HG03175 (cell line): ENCODE results near the gene DDHD1.
A peak's percentile ranks its signal among the peaks of the same experiment; 100 is the strongest.
"Not testable (repeated sequence)": the region's sequence is repeated elsewhere in the genome, so short reads cannot be mapped to it uniquely, and the experiment has no call there.

Source experiments
- ATAC-seq: cut with Tn5 transposase; IDR thresholded peaks from one replicate; pipeline ENCODE4 v1.9.1; 2021; ENCODE audit warnings: mild to moderate bottlenecking, moderate library complexity; ENCODE audit not compliant: unreplicated experiment

DDHD1 gene

DNA sequence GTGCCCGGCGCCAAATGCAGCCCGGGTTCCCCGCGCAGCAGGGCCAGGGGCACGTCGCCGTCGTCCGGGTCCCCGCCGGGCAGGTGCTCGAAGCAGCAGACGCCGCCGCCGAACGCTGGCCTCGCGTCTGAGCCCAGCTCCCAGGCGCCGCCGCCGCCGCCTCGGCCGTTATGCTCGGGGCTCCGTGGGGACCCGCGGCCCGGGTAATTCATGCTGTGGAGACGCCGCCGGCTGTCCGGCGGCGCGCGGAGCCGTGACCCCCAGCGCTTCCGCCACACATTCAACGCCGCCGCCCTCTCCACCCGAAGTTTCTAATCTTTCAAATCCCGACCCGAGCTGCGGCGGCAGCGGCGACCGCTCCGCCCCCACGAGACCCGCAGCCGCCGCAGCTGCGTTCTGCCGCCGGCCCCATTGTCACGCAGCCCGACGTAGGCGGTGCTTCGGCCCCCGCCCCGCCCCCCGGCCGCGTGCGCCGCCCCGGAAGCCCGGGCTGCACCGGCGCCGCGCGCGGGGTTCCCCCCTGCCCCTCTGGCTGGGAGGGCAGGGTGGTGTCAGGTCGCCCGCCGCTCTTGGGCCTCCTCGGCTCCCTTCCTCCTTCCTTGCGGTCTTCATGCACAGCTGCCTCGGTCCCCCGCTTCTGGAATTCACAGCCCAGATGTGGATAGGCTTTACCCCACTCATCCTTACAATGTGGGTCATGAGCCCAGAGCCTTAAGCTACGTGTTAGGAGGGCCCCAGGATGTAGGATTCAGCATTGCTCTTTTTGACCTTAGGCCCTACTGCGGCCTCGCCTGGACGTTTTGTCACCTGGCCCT, at the start of gene DDHD1:
DDHD1 (minus strand) TSS at position 437 of the 815 bp plus-strand sequence; CDS start at position 212, 225 bp downstream.
- peak; percentile 66 for ATAC-seq

DNA sequence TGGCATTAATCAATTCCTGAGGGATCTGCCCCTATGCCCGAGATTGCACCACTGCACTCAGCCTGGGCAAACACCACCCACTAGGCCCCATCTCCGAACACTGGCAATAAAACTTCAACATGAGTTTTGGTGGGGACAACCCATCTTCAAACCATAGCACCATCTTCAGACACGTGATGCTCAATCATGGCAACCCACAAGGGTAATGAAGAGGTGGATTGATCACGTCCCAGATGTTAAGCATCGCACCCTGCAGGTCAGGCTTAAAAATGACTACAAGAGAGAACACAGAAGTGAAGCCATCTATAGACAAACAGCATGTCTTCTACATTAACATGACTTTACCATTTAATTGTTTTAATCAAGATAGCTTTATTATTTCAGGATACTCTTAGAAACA, 42.8 kb upstream of the DDHD1 start:
- ATAC-seq: no peak

DNA sequence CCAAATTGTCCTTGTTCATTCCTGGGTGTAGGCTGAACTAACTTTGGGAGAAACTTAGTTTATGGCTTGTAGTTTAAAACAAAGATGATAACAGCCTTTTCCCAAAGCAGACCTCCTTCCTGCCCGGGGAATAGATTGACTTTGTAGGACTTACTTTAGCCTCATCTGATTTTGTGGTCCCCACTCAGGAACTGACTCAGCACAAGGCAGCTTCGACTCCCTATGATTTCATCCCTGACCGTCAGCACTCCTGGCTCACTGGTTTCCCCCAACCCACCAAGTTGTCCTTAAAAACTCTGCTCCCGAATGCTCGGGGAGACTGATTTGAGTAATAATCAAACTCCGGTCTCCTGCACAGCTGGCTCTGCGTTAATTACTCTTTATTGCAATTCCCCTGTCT, 40.1 kb upstream of the DDHD1 start:
- no peak for ATAC-seq

DNA sequence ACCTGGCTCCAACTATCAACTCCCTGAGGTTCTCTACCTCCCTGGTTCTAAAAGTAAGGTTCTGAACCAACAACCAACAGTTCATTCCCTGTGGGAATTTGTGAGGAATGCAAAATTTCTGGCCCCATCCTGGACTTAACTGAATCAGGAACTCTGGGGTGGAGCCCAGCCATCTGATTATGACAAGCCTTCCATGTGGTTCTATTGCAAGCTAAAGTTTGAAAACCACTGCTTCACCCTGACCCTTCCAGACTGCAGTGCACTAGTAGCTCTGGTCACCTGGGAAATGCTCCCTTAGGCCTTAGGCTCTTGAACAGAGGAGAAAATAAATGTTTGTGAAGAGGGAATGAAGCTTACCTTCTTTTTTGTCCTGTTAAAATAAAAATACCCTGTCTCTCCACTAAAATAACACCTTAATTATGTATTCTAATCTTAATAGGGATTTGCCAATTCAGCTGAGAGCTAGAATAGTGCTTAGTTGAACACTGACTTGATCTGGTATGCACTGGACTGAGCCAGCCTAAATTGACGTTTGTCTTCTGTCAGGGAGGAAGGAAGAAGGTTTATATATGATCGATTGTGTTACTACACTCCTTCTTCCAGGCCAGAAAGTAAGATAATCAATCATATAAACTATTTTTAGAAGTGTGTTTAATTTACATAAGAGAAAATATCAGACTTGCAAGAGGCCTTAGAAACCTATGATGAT, 39.1 kb upstream of the DDHD1 start:
- no peak for ATAC-seq

DNA sequence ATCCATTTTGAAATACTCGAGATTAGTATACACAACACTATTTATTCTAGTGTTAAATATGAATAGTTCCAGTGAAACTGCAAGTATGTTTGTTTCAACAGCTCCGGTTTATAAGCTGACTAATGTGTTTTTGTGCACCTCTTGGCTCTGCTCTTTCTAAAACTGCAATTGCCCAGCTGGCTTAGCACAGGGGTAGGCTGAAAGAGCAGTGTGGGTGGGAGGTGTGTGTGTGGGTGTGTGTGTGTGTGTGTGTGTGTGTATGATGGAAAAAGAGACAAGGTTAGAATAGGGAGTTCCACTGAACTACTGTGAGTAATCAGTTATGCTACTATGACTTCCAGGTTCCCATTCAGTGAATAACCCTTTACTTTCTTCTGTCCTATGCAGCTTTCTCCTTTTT, 37.8 kb upstream of the DDHD1 start:
- no peak for ATAC-seq

DNA sequence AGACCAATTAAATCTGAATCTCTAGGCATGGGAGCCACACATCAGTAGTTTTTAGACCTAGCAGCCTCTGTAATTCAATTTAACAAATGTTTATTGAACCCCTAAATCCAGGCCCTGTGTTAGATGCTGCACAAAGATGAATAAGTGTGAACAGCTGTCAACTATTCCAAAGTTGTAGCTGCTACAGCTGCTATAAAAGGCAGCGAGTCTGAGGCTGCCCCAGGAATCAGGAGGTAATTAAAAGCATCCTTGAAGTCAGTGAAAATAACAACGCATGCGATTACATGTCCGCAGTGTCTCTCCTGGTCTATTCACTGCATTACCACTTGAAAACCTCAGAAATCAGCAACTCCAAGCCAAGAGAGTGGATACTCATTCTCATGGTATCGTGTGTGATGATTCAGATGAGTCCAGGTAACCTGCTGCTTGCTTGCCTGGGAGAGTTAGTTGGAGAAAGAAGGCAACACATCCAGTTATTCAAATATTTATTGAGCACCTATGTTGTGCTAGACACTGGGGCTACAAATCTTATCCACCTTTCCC, 34.9 kb upstream of the DDHD1 start:
- no peak for ATAC-seq

DNA sequence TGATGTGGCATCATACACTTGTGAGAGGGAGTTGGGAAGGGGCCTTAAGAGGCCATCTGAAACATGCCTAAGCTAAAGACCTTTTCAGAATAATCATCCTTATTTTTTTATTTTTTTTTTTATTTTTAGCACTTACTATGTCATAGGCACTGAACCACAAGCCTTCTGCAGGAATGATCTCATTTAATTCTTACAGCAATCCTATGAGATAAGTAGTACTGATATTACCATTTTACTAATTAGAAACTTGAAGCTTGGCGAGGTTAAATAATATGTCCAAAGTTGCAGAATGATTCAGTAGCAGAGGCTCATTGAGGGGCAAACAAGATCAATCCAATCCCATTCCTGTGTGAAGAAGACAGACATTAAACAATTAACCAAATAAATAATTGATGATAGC, 33.4 kb upstream of the DDHD1 start:
- ATAC-seq: no peak

DNA sequence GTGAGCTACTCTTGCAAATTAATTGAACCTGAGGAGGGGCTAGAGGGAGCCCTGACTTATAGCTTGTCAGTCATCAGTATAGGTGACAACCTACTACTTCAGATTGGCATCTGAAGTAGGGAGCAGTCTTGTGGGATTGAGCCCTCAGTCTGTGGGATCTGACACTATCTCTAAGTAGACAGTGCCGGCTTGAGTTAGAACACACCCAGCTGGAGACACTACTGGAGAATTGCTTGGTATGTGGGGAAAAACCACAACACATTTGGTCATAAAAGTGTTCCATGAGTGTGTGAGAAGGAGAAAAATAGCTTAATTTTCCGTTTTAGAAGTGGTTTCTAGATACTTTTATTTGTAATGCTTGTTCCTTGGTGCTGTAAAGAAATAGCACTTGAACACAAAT, 30.5 kb upstream of the DDHD1 start:
- no peak for ATAC-seq

DNA sequence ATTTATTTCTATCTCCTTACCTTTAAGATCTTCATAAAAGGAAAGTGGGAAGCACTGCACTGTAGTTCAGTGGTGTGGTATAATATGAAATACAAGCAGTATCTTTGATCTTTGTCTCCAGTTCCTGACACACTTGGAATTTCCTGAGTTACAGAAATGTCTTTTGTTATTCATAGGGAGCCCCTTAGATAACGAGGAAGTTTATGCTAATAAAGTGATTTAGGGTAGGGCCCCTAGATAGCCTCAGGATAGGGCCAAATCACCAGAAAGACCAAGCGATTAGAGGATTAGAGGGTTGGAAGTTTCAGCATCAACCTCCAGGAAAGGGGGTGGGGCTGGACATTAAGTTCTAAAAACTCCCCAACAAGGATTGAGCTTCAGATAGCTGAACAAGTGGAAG, 29.9 kb upstream of the DDHD1 start:
- ATAC-seq: no peak

DNA sequence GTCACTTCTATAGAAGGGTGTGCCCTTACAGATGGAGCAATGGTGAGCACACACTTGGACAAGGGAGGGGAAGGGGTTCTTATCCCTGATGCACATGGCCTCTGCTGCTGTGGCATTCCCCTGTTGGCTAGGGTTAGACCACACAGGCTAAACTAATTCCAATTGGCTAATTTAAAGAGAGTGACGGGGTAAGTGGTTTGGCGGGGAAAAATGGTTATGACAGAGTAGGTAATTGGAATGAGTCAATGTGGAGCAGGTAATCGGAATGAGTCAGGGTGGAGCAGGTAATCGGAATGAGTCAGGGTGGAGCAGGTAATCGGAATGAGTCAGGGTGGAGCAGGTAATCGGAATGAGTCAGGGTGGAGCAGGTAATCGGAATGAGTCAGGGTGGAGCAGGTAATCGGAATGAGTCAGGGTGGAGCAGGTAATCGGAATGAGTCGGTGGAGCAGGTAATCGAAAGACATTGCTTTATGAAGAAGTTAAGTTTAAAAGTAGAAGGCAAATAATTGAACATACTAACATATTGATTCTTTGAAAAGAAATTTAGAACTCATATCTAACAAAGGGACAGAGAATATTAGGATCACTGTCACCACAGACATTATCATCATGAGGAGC, 28.4 kb upstream of the DDHD1 start:
- ATAC-seq: not testable (repeated sequence)

DNA sequence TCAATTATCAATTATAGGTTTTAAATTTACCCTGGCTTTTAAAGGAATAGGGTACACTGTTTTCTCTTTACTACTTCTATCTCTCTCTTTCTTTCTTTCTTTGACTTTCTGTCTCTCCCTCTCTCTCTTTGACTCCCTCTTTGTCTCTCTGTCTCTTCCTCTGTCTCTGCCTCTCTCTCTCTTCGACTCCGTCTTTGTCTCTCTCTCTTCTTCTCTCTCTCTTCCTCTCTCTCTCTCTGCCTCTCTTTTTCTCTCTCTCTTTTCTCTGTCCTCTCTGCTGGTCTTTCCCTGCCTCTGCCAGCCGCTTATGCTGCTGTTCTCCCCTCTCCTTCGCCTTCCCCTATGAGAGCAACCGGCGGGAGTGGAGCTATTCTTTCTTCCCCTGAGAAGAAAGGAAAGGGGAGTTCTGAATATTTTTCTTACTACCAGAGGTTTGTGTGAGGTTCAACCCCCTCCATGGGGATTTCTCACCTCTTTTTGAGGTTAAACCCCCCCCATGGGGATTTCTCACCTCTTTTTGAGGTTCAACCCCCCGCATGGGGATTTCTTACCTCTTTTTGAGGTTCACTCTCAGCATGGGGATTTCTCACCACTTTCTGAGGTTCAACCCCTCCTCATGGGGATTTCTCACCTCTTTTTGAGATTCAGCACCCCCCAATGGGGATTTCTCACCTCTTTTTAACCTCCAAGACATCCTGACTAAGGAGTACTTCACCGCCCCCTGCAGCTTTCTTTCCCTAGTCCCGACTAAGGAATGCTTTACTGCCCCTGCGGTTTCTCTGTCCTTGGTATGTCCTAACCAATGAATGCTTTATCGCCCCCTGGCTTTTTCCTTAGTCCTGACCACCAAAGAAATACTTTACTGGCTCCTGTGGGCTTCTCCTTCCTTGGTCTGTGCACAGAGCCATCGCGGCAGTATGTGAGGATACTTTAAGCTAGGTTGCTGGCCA, 27.4 kb upstream of the DDHD1 start:
- ATAC-seq: no peak

DNA sequence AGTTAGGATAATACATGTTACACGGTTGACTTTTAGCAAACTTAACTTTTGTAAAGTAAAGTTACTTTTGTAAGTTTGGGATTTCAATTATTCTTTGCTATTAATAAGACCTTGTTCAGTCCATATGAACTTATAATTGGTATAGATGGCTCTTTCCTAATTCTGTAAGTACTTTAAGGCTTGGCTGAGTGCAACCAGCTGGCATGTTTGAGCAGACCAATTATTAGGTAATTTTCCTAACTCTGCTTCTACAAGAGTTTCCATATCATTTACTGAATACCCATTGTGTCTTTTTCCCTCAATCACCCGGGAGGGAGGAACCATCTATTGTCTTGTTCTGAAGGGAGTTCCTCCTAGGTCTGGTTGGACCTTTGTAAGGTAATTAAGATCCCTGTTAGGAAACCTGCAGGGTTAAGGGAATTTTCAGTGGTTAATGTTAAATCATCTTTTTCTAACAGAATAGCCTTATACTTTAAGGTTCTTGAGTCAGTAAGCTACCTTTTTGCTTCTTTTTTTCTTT, 26.4 kb upstream of the DDHD1 start:
- not testable (repeated sequence) for ATAC-seq

DNA sequence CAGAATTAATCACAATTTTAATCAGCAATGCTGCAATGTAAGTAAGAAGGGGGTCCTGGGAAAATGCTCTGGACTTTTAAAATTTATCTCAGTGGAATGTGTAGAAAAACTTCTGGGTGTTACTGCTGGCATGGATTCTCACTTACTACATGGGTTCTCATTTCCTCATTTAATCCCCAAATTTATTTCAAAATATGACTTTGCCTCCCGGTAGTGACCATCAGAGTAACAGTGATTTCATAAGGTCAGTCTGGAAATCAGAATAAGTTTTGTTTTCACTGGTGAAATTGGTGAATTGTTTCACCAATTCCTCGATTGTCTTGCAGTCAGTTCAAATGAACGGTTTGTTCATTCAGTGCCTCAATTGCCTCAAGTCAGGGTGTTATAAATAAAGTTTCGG, 22.3 kb upstream of the DDHD1 start:
- no peak for ATAC-seq

DNA sequence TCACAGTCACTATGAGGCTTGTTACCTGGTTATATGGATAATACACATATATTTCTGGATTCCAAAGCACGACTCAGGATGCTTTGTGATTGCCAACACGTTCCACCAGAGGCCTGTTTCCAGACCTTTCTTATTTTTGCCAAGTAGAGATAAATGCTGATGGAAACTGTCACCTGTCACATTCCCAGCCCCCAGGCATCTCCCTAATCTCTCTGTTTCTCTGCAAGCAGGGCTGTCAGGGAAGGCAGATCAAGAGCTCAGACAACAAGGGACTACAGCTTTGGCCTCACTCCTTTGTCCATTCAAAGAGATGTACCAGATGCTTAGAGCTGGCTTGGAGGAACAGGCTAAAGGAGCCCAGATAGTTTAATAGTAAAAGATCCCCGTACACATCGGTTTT, 21.8 kb upstream of the DDHD1 start:
- ATAC-seq: no peak

DNA sequence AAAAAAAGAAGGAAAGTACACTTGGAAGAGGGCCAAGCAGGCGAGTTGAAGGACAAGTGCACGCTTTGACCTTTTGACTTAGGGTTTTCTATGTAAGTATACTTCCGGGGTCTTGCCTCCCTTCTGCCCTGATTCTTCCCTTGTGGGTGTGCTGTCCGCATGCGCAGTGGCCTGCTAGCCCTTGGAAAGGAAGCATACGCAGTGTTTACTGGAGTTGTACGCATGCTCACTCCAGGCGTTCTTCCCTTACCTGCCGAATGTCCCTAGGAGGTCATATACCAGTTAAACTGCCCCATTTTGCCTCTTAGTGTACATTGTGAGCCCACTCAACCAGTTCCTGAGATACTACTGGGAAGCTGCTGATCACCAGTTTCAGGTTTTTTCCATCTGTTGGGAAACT, 15.7 kb upstream of the DDHD1 start:
- ATAC-seq: no peak

DNA sequence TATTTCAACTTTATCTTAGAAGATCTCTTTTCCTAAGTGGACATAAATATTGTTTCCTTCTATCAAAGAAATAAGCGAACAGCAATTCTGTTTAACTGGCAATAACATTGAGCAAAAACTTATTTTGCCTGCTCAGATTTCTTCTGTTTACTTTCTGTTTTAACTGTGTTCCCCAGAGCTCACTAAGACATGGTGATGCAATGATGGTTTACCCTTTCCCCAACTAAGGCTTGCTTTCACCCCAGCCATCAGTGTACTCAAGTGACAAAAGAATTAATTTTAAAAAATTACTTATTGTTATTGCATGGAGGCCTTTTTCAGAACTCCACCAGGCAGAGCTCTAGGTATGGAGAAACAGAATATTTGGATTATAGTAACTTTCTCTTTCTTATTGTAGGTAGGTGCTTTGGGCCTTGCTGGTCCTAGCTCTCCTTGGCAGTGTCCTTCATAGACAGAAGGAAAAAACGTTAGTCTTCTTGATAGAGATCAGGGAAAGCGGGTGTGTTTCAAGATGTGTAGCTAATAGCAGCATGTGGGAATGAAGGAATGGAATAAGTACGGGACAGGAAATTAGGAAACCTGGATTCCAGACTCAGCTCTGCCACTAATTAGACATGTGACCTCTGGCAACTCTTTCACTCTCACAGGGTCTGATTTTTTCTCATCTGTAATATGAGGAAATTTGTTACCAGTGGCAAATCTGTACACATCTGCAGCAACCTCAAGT, 14.6 kb upstream of the DDHD1 start:
- ATAC-seq: no peak

DNA sequence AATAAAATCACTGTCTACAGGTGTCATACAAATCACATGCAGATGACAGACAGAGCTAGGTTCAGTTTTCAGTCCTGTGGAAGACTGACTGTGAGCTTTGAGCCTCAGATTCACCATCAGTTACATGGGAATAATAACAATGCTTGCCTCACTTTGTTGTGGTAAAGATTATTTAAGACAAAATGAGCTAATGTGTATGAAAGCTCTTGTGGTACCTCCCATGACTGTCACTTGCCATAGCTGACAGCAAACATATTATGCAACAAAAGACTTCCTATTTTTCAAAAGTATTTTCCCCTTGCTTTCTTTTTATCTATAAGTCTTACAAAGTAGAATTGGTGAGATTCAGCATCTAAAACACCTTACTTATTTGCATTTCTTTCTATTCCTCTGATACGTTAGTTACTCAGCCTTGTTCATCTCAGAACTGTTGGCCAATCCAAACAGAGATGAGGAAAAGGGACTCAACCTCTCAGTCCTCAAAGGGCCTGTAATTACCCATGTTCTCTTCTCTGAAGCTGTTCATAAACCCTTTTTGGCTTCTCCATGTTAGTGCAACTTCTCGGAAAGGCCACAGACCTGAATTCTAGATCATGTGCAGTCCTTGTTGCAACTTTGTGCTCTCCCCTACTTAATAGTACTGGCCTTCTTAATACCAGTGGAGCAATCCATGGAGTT, 8.8 kb upstream of the DDHD1 start:
- no peak for ATAC-seq

DNA sequence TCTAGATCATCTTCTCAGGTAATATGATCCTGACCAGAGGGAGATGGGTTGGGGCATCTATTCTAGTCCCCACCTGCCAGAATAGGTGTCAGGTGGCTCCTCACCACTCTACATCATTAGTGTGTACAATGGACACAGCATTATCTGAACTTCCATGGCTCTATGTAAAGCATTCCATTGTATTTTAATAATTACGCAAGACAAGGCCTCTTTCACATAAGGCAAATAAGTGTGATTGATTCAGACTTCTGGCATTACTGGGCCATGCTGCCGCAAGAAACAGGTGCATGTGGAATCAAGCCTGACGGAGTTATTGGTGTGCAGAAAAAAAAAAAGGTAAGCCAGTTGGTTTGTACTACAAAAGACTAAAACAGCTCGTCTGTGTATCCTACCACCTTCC, 3.1 kb upstream of the DDHD1 start:
- no peak for ATAC-seq

DNA sequence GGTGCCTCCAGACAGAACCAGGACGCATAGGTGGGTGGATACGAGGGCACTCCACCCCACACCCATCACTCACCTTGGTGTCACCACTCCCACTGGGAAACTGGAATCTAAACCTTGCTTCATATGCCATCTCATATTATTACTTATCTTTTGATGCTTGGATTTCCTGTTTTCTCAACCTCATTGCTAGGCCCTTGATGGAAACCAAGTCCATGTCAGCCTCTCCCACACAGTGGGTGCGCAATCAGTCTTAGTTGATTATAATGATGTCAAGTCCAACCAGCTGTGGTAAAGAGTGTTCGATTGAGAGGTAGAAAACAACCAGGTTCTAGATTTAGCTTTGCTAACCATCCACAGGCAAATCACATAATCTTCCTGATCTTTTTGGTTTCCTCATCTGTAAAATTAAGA, 584 bp upstream of the DDHD1 start:
- ATAC-seq: no peak
